PFSK-1 (cell line): ENCODE results near the gene GNAT3.

Experiments used
- FOXP2 ChIP-seq: optimal IDR thresholded peaks from 2 replicates; pipeline ENCODE3; 2011; ENCODE audit warnings: borderline replicate concordance, control low read depth, inconsistent platforms; ENCODE audit not compliant: insufficient read depth; ENCODE audit errors: extremely low read length, extremely low read depth
- POLR2AphosphoS5 ChIP-seq: IDR thresholded peaks from 2 replicates; pipeline ENCODE4 v1.6.1; 2012; ENCODE audit warnings: low read depth, mild to moderate bottlenecking, control low read depth, low read length, moderate library complexity
- SIN3A ChIP-seq: IDR thresholded peaks from 2 replicates; pipeline ENCODE4 v1.6.1; 2012; ENCODE audit warnings: mild to moderate bottlenecking, low read length, moderate library complexity, borderline replicate concordance; ENCODE audit not compliant: insufficient read depth
- TAF1 ChIP-seq: IDR thresholded peaks from 2 replicates; pipeline ENCODE4 v1.6.1; 2012; ENCODE audit warnings: low read length, control low read depth, borderline replicate concordance; ENCODE audit not compliant: insufficient read depth
- TF ChIP-seq, protein P1 (sequence below), 2 experiments: IDR thresholded peaks; 2 replicates each; pipeline versions ENCODE4 v1.6.1 to v1.8.0; 2011 to 2012; ENCODE audit warnings: low read depth in 2 of 2, low read length in 2 of 2, control low read depth in 1 of 2, inconsistent platforms in 1 of 2, mild to moderate bottlenecking in 1 of 2, moderate library complexity in 1 of 2; ENCODE audit not compliant: insufficient read depth in 1 of 2

GRCh38 chr7:80411621-80412020 lies 100.2 kb downstream of the GNAT3 start:
- TF ChIP-seq POLR2AphosphoS5 (no peak), TAF1 (no peak), SIN3A (no peak), FOXP2 (no peak)
- TF ChIP-seq, protein P1, sequence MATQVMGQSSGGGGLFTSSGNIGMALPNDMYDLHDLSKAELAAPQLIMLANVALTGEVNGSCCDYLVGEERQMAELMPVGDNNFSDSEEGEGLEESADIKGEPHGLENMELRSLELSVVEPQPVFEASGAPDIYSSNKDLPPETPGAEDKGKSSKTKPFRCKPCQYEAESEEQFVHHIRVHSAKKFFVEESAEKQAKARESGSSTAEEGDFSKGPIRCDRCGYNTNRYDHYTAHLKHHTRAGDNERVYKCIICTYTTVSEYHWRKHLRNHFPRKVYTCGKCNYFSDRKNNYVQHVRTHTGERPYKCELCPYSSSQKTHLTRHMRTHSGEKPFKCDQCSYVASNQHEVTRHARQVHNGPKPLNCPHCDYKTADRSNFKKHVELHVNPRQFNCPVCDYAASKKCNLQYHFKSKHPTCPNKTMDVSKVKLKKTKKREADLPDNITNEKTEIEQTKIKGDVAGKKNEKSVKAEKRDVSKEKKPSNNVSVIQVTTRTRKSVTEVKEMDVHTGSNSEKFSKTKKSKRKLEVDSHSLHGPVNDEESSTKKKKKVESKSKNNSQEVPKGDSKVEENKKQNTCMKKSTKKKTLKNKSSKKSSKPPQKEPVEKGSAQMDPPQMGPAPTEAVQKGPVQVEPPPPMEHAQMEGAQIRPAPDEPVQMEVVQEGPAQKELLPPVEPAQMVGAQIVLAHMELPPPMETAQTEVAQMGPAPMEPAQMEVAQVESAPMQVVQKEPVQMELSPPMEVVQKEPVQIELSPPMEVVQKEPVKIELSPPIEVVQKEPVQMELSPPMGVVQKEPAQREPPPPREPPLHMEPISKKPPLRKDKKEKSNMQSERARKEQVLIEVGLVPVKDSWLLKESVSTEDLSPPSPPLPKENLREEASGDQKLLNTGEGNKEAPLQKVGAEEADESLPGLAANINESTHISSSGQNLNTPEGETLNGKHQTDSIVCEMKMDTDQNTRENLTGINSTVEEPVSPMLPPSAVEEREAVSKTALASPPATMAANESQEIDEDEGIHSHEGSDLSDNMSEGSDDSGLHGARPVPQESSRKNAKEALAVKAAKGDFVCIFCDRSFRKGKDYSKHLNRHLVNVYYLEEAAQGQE (IDR thresholded peaks at IDR 0.05; ENCODE audit: insufficient read depth in 1 of 2, low read depth in 2 of 2, low read length in 2 of 2) = no peak
